ENCODE data around the gene PLA2G4B. TPM values are rescaled to one million over a fixed set of nuclear protein-coding genes. Genes with fewer than 3 reads are reported as not detected.
A peak's percentile ranks its signal among the peaks of the same experiment; 100 is the strongest.

The PLA2G4B gene
- total and polyA plus RNA-seq, 9 of the 15 experiments (the other 6 are each of a cell fraction or from before 2014, with no cell fraction given) = 0.07 to 6.1 (median 2.8) TPM

GRCh38 chr15:41881920-41882688 lies 43.5 kb downstream of the PLA2G4B start (continued):
- TF ChIP-seq CBFA2T3 (IDR thresholded peaks at IDR 0.05) (no peak), CREM (IDR thresholded peaks at IDR 0.05; ENCODE audit: low read depth) (no peak), FOXJ3 (CRISPR knock-in tag; IDR thresholded peaks at IDR 0.05) (no peak), TCF7L2 (IDR thresholded peaks at IDR 0.05; ENCODE audit: low read depth, low read length) (no peak), SIN3B (IDR thresholded peaks at IDR 0.05; ENCODE audit: low read depth) (no peak), FOXP1 (CRISPR knock-in tag; IDR thresholded peaks at IDR 0.05) (0 out of 2 replicates have a peak, but pooled peaks have one; percentile 29), RAD21 (CRISPR knock-in tag; conservative IDR thresholded peaks at IDR 0.05 in 1 of 2, IDR thresholded peaks at IDR 0.05 in 1 of 2) (no peak), ZFP36 (IDR thresholded peaks at IDR 0.05; ENCODE audit: low read depth, low read length, partially characterized antibody) (no peak), MAX (CRISPR knock-in tag; IDR thresholded peaks at IDR 0.05) (peak; percentile 78), BACH1 (tag; IDR thresholded peaks at IDR 0.05) (no peak), TCF15 (CRISPR knock-in tag; IDR thresholded peaks at IDR 0.05) (no peak), ZFP1 (CRISPR knock-in tag; IDR thresholded peaks at IDR 0.05) (no peak), CEBPB (tag; IDR thresholded peaks at IDR 0.05) (no peak), HDAC3 (IDR thresholded peaks at IDR 0.05; ENCODE audit: borderline replicate concordance, partially characterized antibody) (no peak), E2F6 (IDR thresholded peaks at IDR 0.05; ENCODE audit: borderline replicate concordance in 1 of 2, extremely low read depth in 1 of 2, insufficient read depth in 1 of 2, insufficient read length in 1 of 2, low read depth in 1 of 2, low read length in 1 of 2, poor library complexity in 1 of 2, severe bottlenecking in 1 of 2) (peak; percentile 80 to 97), ZNF592 (IDR thresholded peaks at IDR 0.05) (no peak), BMI1 (IDR thresholded peaks at IDR 0.05; ENCODE audit: low read length) (no peak), KDM2B (CRISPR knock-in tag; IDR thresholded peaks at IDR 0.05) (no peak), TEAD1 (CRISPR knock-in tag; IDR thresholded peaks at IDR 0.05) (no peak), ZNF449 (CRISPR knock-in tag; IDR thresholded peaks at IDR 0.05) (no peak), ZNF232 (CRISPR knock-in tag; IDR thresholded peaks at IDR 0.05) (no peak)

Measured in K562 (cell line).